ENCODE results near the gene ADM5. TPM values are rescaled to one million over a fixed set of nuclear protein-coding genes. Genes with fewer than 3 reads are reported as not detected.
A peak's percentile ranks its signal among the peaks of the same experiment; 100 is the strongest.

Gene ADM5
- total and polyA plus RNA-seq, 10 of the 15 experiments (the other 5 are each of a cell fraction or from before 2014, with no cell fraction given): 0.05 to 6.0 (median 1.2) TPM; not detected in 1

DNA sequence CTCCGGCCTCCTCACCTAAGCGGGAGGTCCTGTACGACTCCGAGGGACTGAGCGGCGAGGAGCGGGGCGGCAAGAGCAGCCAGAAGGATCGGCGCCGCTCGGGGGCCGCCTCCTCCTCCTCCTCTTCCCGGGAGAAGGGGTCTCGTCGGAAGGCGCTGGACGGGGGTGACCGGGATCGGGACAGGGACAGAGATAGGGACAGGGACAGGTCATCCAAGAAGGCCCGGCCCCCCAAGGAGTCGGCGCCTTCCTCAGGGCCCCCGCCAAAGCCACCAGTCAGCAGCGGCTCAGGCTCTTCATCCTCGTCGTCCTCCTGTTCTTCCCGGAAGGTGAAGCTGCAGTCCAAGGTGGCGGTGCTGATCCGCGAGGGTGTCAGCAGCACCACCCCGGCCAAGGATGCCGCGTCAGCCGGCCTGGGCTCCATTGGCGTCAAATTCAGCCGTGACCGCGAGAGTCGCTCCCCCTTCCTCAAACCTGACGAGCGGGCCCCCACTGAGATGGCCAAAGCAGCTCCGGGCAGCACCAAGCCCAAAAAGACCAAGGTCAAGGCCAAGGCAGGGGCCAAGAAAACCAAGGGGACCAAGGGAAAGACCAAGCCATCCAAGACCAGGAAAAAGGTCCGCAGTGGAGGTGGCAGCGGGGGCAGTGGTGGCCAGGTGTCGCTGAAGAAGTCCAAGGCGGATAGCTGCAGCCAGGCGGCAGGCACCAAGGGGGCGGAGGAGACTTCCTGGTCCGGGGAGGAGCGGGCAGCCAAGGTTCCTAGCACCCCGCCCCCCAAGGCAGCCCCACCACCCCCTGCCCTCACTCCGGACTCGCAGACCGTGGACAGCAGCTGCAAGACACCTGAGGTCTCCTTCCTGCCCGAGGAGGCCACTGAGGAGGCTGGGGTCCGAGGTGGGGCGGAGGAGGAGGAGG, 36.6 kb upstream of the ADM5 start:
- TF ChIP-seq POLR2AphosphoS2 (IDR thresholded peaks at IDR 0.05; ENCODE audit: low read depth, low read length): 0 out of 2 replicates have a peak, but pooled peaks have one; percentile 16
- TF ChIP-seq YBX1 (IDR thresholded peaks at IDR 0.05): no peak
- no peak for TF ChIP-seq EZH2 (IDR thresholded peaks at IDR 0.05; ENCODE audit: borderline replicate concordance, control insufficient read depth, low read depth, low read length)
- TF ChIP-seq ZNF24 (IDR thresholded peaks at IDR 0.05): no peak
- TF ChIP-seq, protein P1, sequence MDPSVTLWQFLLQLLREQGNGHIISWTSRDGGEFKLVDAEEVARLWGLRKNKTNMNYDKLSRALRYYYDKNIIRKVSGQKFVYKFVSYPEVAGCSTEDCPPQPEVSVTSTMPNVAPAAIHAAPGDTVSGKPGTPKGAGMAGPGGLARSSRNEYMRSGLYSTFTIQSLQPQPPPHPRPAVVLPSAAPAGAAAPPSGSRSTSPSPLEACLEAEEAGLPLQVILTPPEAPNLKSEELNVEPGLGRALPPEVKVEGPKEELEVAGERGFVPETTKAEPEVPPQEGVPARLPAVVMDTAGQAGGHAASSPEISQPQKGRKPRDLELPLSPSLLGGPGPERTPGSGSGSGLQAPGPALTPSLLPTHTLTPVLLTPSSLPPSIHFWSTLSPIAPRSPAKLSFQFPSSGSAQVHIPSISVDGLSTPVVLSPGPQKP (IDR thresholded peaks at IDR 0.05; ENCODE audit: low read depth, low read length): no peak
- no peak for TF ChIP-seq CBFB (IDR thresholded peaks at IDR 0.05; ENCODE audit: low read depth)
- RAD21 ChIA-PET (ENCODE audit: unreplicated experiment): no interaction called here
- SMC1A ChIA-PET (ENCODE audit: uncharacterized antibody, unreplicated experiment): no interaction called here
- intact Hi-C loops (cut with micrococcal nuclease; ENCODE audit: unreplicated experiment): no loop called here
- Histone ChIP-seq H3K9ac (ENCODE audit: control insufficient read depth, insufficient read depth, low read length) (no peak overlapping the region), H3K79me2 (ENCODE audit: control insufficient read depth, insufficient read depth, low read length) (no peaks in the 10 kb centered on the region), H3K27ac (ENCODE audit: control insufficient read depth, insufficient read depth) (no peak overlapping the region), H2AFZ (ENCODE audit: control insufficient read depth, low read depth, low read length) (no peak overlapping the region), H4K20me1 (ENCODE audit: control insufficient read depth, insufficient read depth) (no peaks in the 10 kb centered on the region), H3K36me3 (ENCODE audit: control insufficient read depth in 2 of 2, insufficient read depth in 2 of 2, low read length in 1 of 2) (peaks cover 0 to 24% of the 10 kb centered on the region in 2 experiments; a peak in 3 of 4 replicates), H3K4me2 (ENCODE audit: control insufficient read depth, insufficient read depth) (no peak overlapping the region), H3K4me1 (ENCODE audit: control insufficient read depth, insufficient read depth, low read length) (no peaks in the 10 kb centered on the region), H3K9me3 (replicated peaks; ENCODE audit: control insufficient read depth, insufficient read depth, low read length) (no peaks in the 10 kb centered on the region), H3K27me3 (replicated peaks in 1 of 2; ENCODE audit: control insufficient read depth in 2 of 2, insufficient read depth in 2 of 2, low read length in 1 of 2) (no peaks in the 10 kb centered on the region), H3K4me3 (no peak overlapping the region)
- no peak for ATAC-seq
- no peak for DNase-seq (ENCODE audit: low read depth, low spot score)
- in situ Hi-C loops (cut with MboI): no loop called here
- CTCF ChIA-PET: no interaction called here
- BruUV-seq (replicated peaks): no TSS peak
- POLR2A ChIA-PET: no interaction called here
- 99% methylated on average over 36 of the region's 58 CpGs for WGBS (ENCODE audit: insufficient coverage, insufficient replicate concordance, low lambda C conversion rate, missing lambda C conversion rate)
- no peak for FAIRE-seq
